Esophagus muscularis mucosa (tissue), 4 donors: Measurements from ENCODE around the gene BNC2. TPM values are rescaled to one million over a fixed set of nuclear protein-coding genes. Genes with fewer than 3 reads are reported as not detected.

Experiments
- DNase-seq: peaks from one replicate; pipeline ENCODE4 v3.0.0-alpha.2; 2017; ENCODE audit errors: extremely low spot score
- H3K27ac ChIP-seq, 4 donors: fragments of 200-600 bp; sonication (generic); replicated peaks in 1 of 4; 1 replicate in 3 of 4; 2 replicates in 1 of 4; pipeline ENCODE4 v1.5.1; 2016 to 2019; ENCODE audit warnings: mild to moderate bottlenecking in 1 of 4
- H3K27me3 ChIP-seq, 4 donors: fragments of 200-600 bp; sonication (generic); one replicate each; pipeline versions ENCODE4 v1.5.1 to v1.6.0; 2016 to 2019
- H3K36me3 ChIP-seq, 4 donors: fragments of 200-600 bp; sonication (generic); one replicate each; pipeline ENCODE4 v1.5.1; 2016 to 2019
- H3K4me1 ChIP-seq, 4 donors: fragments of 200-600 bp; sonication (generic); one replicate each; pipeline ENCODE4 v1.5.1; 2016 to 2019
- H3K4me3 ChIP-seq, 4 donors: fragments of 200-600 bp; sonication (generic); 1 replicate in 2 of 4; 2 replicates in 2 of 4; pipeline ENCODE4 v1.5.1; 2016 to 2019; ENCODE audit warnings: mild to moderate bottlenecking in 4 of 4, moderate library complexity in 1 of 4
- H3K9me3 ChIP-seq, 4 donors: fragments of 200-600 bp; sonication (generic); 1 replicate in 3 of 4; 2 replicates in 1 of 4; pipeline ENCODE4 v1.5.1; 2016 to 2019
- CTCF ChIP-seq, 3 experiments: fragments of 200-600 bp in 2 of 3; fragments of 450-650 bp in 1 of 3; sonication (generic) in 2 of 3; IDR thresholded peaks; one replicate each; pipeline ENCODE4 v1.5.1; 2017 to 2019; ENCODE audit warnings: antibody characterized with exemption in 3 of 3, mild to moderate bottlenecking in 2 of 3, moderate library complexity in 1 of 3
- EP300 ChIP-seq: sonication (generic); formaldehyde crosslinking; IDR thresholded peaks from one replicate; pipeline ENCODE4 v1.6.1; 2017; ENCODE audit warnings: antibody characterized with exemption
- POLR2A ChIP-seq: fragments of 450-650 bp; IDR thresholded peaks from one replicate; pipeline ENCODE4 v1.6.1; 2017; ENCODE audit warnings: antibody characterized with exemption, moderate library complexity, mild to moderate bottlenecking, low read depth
- POLR2AphosphoS5 ChIP-seq, 2 donors: sonication (generic); formaldehyde crosslinking; IDR thresholded peaks; one replicate each; pipeline ENCODE4 v1.6.1; 2017; ENCODE audit warnings: antibody characterized with exemption in 2 of 2
- WGBS: methylation state at CpG from one replicate; pipeline ENCODE4 v1.1.5; 2018; 5-methylcytosine and 5-hydroxymethylcytosine counted together
- intact Hi-C: fragments of 100-400 bp; cut with DNase I; formaldehyde crosslinking; loops from one replicate; pipeline ENCODE4 v1.15.1; 2023
- total RNA-seq, 4 donors: library from RNA; depleted of rRNA; stranded (reverse); fragments of >200 nt; gene quantifications; one replicate each; pipeline versions ENCODE4 v1.1.0 to v1.2.1, GENCODE V29; 2016

Gene BNC2
- total RNA-seq, 4 donors from 2014 or later, result 95.3 to 138 (median 123) TPM

GRCh38 chr9:16879416-16879815 is 8.9 kb upstream of the BNC2 start:
- intact Hi-C loops, result no loop called here
- Histone ChIP-seq H3K27me3 (no peaks in the 10 kb centered on the region), H3K36me3 (no peaks in the 10 kb centered on the region), H3K27ac (no peak overlapping the region), H3K4me1 (peaks cover 0 to 6% (median 5%) of the 10 kb centered on the region in 4 donors), H3K4me3 (no peak overlapping the region), H3K9me3 (no peaks in the 10 kb centered on the region)
- 82% methylated on average over 2 of the region's 2 CpGs for WGBS
- no peak for DNase-seq
- TF ChIP-seq POLR2A (no peak), POLR2AphosphoS5 (IDR thresholded peaks at IDR 0.05) (no peak), CTCF (IDR thresholded peaks at IDR 0.05) (no peak), EP300 (no peak)

- Histone ChIP-seq H3K36me3 (no peaks in the 10 kb centered on the region), H3K27ac (no peak overlapping the region), H3K4me3 (no peak overlapping the region), H3K27me3 (no peaks in the 10 kb centered on the region), H3K4me1 (peaks cover 0 to 1% (median 0%) of the 10 kb centered on the region in 4 donors), H3K9me3 (no peaks in the 10 kb centered on the region)
- intact Hi-C loops, result no loop called here
- no peak for TF ChIP-seq EP300
- WGBS, result 95% methylated on average over 15 of the region's 19 CpGs
- DNase-seq, result no peak
Observed at GRCh38 chr9:16877256-16877655, 6.8 kb upstream of the BNC2 start.

GRCh38 chr9:16873126-16873802 is 2.8 kb upstream of the BNC2 start:
- TF ChIP-seq POLR2A (no peak), POLR2AphosphoS5 (IDR thresholded peaks at IDR 0.05) (no peak), CTCF (IDR thresholded peaks at IDR 0.05) (no peak), EP300 (no peak)
- peaks cover 0 to 14% (median 10%) of the 10 kb centered on the region in 4 donors for H3K4me1 ChIP-seq
- intact Hi-C loops, result loop anchor here (5.0 kb wide), 1 partner anchor 681 kb away; no protein-coding TSS in a partner anchor
- WGBS, result 76% methylated on average over 6 of the region's 6 CpGs
- H3K27ac ChIP-seq, result no peak overlapping the region
- no peak overlapping the region for H3K4me3 ChIP-seq
- H3K36me3 ChIP-seq, result no peaks in the 10 kb centered on the region
- no peak for DNase-seq
- no peaks in the 10 kb centered on the region for H3K9me3 ChIP-seq
- H3K27me3 ChIP-seq, result no peaks in the 10 kb centered on the region

GRCh38 chr9:16871336-16872151 is 1.1 kb upstream of the BNC2 start:
- peak; percentile 30 to 76 for TF ChIP-seq POLR2AphosphoS5 (IDR thresholded peaks at IDR 0.05)
- no peak for TF ChIP-seq CTCF (IDR thresholded peaks at IDR 0.05)
- peak; percentile 13 for TF ChIP-seq POLR2A
- WGBS, result under 1% methylated on average over 44 of the region's 63 CpGs

More at GRCh38 chr9:16871336-16872151, 1.1 kb upstream of the BNC2 start:
- Histone ChIP-seq H3K4me1 (peaks cover 10 to 31% (median 17%) of the 10 kb centered on the region in 4 donors), H3K4me3 (peak overlapping the region; percentile 80 to 94 (median 88)), H3K36me3 (no peaks in the 10 kb centered on the region), H3K9me3 (no peaks in the 10 kb centered on the region), H3K27me3 (no peaks in the 10 kb centered on the region), H3K27ac (peak overlapping the region; percentile 89 to 97 (median 95))
- intact Hi-C loops, result loop anchor here (5.0 kb wide), 1 partner anchor 679 kb away; no protein-coding TSS in a partner anchor
- DNase-seq, result no peak
